Measurements from ENCODE around the gene LGALSL. TPM values are rescaled to one million over a fixed set of nuclear protein-coding genes. Genes with fewer than 3 reads are reported as not detected.

The LGALSL gene
- polyA plus RNA-seq, 1 experiment = 4.1 TPM

DNA sequence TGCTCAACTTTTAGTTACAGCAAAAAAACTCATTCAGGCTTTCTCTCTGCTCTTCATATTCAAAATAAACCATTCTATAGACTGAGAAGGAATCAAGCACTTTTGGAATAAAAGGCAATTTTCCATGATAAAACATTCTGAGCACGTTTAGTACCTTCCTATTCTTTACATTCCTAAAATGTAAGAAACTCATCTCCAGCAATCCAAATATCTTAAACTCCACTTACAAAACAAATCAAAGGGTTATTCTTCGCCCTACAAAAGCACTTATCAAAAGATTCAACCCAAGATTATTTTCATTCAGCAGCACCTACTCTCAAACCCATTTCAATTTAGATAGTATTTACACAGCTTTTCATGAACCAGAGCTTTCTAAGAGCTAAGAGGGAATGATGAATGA, 2.9 kb upstream of the LGALSL start:
- TF ChIP-seq, protein P1, sequence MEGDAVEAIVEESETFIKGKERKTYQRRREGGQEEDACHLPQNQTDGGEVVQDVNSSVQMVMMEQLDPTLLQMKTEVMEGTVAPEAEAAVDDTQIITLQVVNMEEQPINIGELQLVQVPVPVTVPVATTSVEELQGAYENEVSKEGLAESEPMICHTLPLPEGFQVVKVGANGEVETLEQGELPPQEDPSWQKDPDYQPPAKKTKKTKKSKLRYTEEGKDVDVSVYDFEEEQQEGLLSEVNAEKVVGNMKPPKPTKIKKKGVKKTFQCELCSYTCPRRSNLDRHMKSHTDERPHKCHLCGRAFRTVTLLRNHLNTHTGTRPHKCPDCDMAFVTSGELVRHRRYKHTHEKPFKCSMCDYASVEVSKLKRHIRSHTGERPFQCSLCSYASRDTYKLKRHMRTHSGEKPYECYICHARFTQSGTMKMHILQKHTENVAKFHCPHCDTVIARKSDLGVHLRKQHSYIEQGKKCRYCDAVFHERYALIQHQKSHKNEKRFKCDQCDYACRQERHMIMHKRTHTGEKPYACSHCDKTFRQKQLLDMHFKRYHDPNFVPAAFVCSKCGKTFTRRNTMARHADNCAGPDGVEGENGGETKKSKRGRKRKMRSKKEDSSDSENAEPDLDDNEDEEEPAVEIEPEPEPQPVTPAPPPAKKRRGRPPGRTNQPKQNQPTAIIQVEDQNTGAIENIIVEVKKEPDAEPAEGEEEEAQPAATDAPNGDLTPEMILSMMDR (IDR thresholded peaks at IDR 0.05; ENCODE audit: insufficient read depth, low read depth, low read length) = no peak
- no peak for DNase-seq (ENCODE audit: low read depth)
- no peak overlapping the region for H3K4me3 ChIP-seq (ENCODE audit: low read depth, low read length)
- ChIA-PET CTCF (interaction anchor here (0.7 kb wide), 1 partner anchor 120 kb away, joined by 3 read pairs; no protein-coding TSS in a partner anchor), POLR2A (no interaction called here)
- H3K36me3 ChIP-seq (ENCODE audit: control insufficient read depth, insufficient read depth, low read length) = no peaks in the 10 kb centered on the region
- peaks cover 3% of the 10 kb centered on the region for H3K27me3 ChIP-seq (ENCODE audit: control insufficient read depth, insufficient read depth, low read length)

DNA sequence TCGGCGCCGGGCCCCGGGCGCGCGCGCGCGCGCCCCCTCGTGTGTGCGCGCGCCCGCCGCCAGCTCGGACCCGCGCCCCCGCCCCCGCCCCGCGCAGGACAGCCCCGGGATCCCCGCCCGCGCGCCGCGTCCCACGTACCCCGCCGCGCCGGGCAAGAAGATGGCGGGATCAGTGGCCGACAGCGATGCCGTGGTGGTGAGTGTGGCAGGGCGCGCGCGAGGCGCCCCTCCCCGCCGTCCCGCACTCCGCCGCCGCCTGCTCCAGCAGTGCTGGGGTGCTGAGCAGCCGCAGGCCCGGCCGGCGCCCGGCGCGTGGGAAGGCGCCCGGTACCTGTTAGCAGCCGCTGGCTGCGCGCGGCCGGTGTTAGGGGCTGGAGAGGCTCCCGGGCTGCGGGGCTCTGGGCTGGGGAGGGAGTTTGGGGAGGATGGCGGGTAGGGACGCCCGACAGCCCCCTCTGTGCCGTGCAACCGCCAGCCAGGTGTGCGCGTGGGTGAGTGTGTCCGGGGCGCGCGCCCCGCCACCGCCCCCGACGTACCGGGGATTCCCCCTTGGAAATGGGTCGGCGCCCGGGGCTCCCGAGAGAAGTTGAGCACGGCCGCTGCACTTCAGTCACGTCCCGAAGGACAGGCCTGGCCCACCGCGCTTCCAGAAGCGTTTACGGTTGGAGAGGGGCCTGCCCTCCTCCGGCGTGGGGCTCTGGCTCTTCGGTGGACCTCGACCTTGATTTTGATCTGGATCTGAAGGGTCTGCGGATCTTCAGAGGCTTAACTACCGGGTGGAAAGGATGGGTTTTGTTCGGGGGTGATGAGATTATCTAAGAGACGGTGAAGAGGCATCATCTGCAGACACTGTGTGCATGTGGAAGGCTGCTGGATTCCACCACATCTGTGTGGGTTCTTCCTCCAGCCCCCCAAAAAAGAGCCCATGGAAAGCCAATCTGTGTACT, 697 bp downstream of the LGALSL start:
- no peaks in the 10 kb centered on the region for H3K36me3 ChIP-seq (ENCODE audit: control insufficient read depth, insufficient read depth, low read length)
- ChIA-PET CTCF (no interaction called here), POLR2A (no interaction called here)
- DNase-seq (ENCODE audit: low read depth) = no peak
- TF ChIP-seq, protein P1 (IDR thresholded peaks at IDR 0.05; ENCODE audit: insufficient read depth, low read depth, low read length) = no peak
- peaks cover 1% of the 10 kb centered on the region for H3K27me3 ChIP-seq (ENCODE audit: control insufficient read depth, insufficient read depth, low read length)
- H3K4me3 ChIP-seq (ENCODE audit: low read depth, low read length) = peak overlapping the region; percentile 58

DNA sequence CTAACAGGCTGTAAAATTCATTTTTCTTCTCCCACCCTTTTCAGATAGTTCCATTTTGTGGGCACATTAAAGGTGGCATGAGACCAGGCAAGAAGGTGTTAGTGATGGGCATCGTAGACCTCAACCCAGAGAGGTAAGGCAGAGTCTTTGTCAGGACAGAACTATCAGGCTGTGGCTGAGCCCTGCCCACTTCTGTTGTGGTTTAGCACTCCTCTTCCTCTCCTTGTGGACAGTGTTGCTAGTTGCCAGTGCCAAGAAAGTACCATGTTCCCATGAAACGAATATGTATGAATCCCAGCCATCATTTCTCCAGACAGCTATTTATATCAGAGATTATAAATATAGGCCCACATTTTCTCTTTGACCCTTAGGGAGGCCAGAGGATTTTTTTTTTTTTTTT, 1.6 kb downstream of the LGALSL start:
- DNase-seq (ENCODE audit: low read depth) = no peak
- ChIA-PET CTCF (interaction anchor here (0.6 kb wide), 1 partner anchor 33 kb away, joined by 3 read pairs; no protein-coding TSS in a partner anchor), POLR2A (no interaction called here)
- no peaks in the 10 kb centered on the region for H3K36me3 ChIP-seq (ENCODE audit: control insufficient read depth, insufficient read depth, low read length)
- H3K27me3 ChIP-seq (ENCODE audit: control insufficient read depth, insufficient read depth, low read length) = no peaks in the 10 kb centered on the region; the same call in 1 of the 2 replicates
- TF ChIP-seq, protein P1 (IDR thresholded peaks at IDR 0.05; ENCODE audit: insufficient read depth, low read depth, low read length) = no peak
- no peak overlapping the region for H3K4me3 ChIP-seq (ENCODE audit: low read depth, low read length)

DNA sequence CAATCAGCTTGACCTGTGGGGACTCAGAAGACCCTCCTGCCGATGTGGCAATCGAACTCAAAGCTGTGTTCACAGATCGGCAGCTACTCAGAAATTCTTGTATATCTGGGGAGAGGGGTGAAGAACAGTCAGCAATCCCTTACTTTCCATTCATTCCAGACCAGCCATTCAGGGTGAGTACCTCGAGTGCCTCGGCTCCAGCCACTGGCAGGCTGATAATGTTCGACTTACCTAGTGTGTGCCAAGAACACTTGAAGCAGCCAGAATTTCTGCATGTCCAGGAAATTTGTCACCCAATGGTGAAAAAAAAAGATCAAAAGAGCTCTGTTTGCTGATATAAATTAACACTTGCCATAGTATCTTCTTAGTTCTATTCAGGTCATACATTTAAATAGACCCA, 2.3 kb downstream of the LGALSL start:
- POLR2A ChIA-PET = interaction anchor here (0.6 kb wide), 1 partner anchor 119 kb away, joined by 3 read pairs; no protein-coding TSS in a partner anchor
- H3K27me3 ChIP-seq (ENCODE audit: control insufficient read depth, insufficient read depth, low read length) = no peaks in the 10 kb centered on the region; the same call in 1 of the 2 replicates
- no peaks in the 10 kb centered on the region for H3K36me3 ChIP-seq (ENCODE audit: control insufficient read depth, insufficient read depth, low read length)
- CTCF ChIA-PET = interaction anchor here (0.6 to 1.0 kb wide), 2 partner anchors 34 to 126 kb away, joined by 3 read pairs; no protein-coding TSS in a partner anchor
- DNase-seq (ENCODE audit: low read depth) = no peak
- H3K4me3 ChIP-seq (ENCODE audit: low read depth, low read length) = no peak overlapping the region
- TF ChIP-seq, protein P1 (IDR thresholded peaks at IDR 0.05; ENCODE audit: insufficient read depth, low read depth, low read length) = no peak

DNA sequence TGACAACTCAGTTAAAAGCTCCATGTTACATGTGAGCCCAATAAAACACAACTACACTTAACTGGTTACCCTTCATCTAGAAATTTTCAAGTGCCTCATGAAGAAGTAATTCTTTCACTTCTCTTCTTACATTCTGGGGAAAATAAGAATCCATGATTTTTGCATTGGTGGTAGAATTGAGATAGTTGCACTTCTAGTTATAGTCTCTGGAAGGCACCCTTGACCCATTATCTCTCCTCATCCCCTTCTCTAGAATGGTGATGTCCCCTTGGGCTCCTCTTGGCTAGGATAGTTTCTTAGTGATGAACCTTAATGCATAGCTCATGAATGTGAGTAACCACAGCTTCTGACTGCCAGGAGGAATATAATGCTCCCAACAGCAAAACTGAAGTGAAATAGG, 3.6 kb downstream of the LGALSL start:
- ChIA-PET CTCF (interaction anchor here (1.2 to 1.7 kb wide), 2 partner anchors 30 to 66 kb away, joined by 3 to 12 read pairs; no protein-coding TSS in a partner anchor), POLR2A (no interaction called here)
- no peaks in the 10 kb centered on the region for H3K27me3 ChIP-seq (ENCODE audit: control insufficient read depth, insufficient read depth, low read length)
- no peaks in the 10 kb centered on the region for H3K36me3 ChIP-seq (ENCODE audit: control insufficient read depth, insufficient read depth, low read length)
- no peak overlapping the region for H3K4me3 ChIP-seq (ENCODE audit: low read depth, low read length)
- no peak for DNase-seq (ENCODE audit: low read depth)
- TF ChIP-seq, protein P1 (IDR thresholded peaks at IDR 0.05; ENCODE audit: insufficient read depth, low read depth, low read length) = no peak
